Spleen (tissue), 7 donors: ENCODE results near the gene SLC6A8.

Experiments used
- CTCF ChIP-seq, 11 experiments: fragments of 200-600 bp in 7 of 11; fragments of 450-650 bp in 4 of 11; sonication (generic) in 4 of 11; IDR thresholded peaks in 8 of 11; conservative IDR thresholded peaks in 3 of 11; 1 replicate in 7 of 11; 2 replicates in 4 of 11; pipeline versions ENCODE4 v1.4.0 to v1.8.0; 2016 to 2021; ENCODE audit warnings: antibody characterized with exemption in 11 of 11, inconsistent platforms in 4 of 11, mild to moderate bottlenecking in 1 of 11
- POLR2A ChIP-seq, 3 donors: fragments of 450-650 bp; IDR thresholded peaks; one replicate each; pipeline ENCODE4 v1.5.1; 2017; ENCODE audit warnings: antibody characterized with exemption in 3 of 3, mild to moderate bottlenecking in 1 of 3
- donor health status: DM: no; HTN: no; CAD: no; lungs with moderate emphysema.
- donor health status: DM: no; HTN: no; CAD: no.
- donor health status: DM: no; HTN: no; CAD: no.

- no peak for TF ChIP-seq CTCF (IDR thresholded peaks at IDR 0.05 in 8 of 11, conservative IDR thresholded peaks at IDR 0.05 in 3 of 11)
- no peak for TF ChIP-seq POLR2A (IDR thresholded peaks at IDR 0.05)
These were observed 38.1 kb downstream of the SLC6A8 start for GRCh38 chrX:153725832-153726285.
